Neural cell (in vitro differentiated cells): ENCODE results near the gene RPL7A. TPM values are rescaled to one million over a fixed set of nuclear protein-coding genes. Genes with fewer than 3 reads are reported as not detected.

Experiments
- H2AFZ ChIP-seq: fragments of 200-600, 300-800 bp; sonication (generic), shearing (Covaris generic); 2 replicates; pipeline ENCODE4 v1.6.0; 2014; ENCODE audit warnings: low read depth, mild to moderate bottlenecking, antibody characterized with exemption, low read length, moderate library complexity
- H3F3A ChIP-seq: fragments of 200-600 bp; shearing (Covaris generic); 2 replicates; pipeline ENCODE4 v1.6.1; 2016; ENCODE audit warnings: mild to moderate bottlenecking, moderate library complexity, mixed read lengths, antibody characterized with exemption, low read length; ENCODE audit not compliant: insufficient read depth, poor library complexity, severe bottlenecking
- H3K27ac ChIP-seq: fragments of 200-600, 300-800 bp; sonication (generic), shearing (Covaris generic); 2 replicates; pipeline ENCODE4 v1.5.1; 2014; ENCODE audit warnings: mild to moderate bottlenecking, low read length, moderate library complexity
- H3K27me3 ChIP-seq: fragments of 300-800, 200-600 bp; sonication (generic), shearing (Covaris generic); 2 replicates; pipeline ENCODE4 v1.6.0; 2014; ENCODE audit warnings: mild to moderate bottlenecking, low read depth, low read length, moderate library complexity; ENCODE audit not compliant: insufficient read depth
- H3K36me3 ChIP-seq: fragments of 300-800, 200-600 bp; sonication (generic), shearing (Covaris generic); 2 replicates; pipeline ENCODE4 v1.5.1; 2014; ENCODE audit warnings: mild to moderate bottlenecking, antibody characterized with exemption, low read length, moderate library complexity; ENCODE audit not compliant: insufficient read depth
- H3K4me2 ChIP-seq: fragments of 300-800, 200-600 bp; sonication (generic), shearing (Covaris generic); 2 replicates; pipeline ENCODE4 v1.6.0; 2014; ENCODE audit warnings: mild to moderate bottlenecking, low read length
- H3K4me3 ChIP-seq: fragments of 300-800, 200-600 bp; sonication (generic), shearing (Covaris generic); 2 replicates; pipeline ENCODE4 v1.5.1; 2014; ENCODE audit warnings: mild to moderate bottlenecking, low read length, moderate library complexity
- H3K79me2 ChIP-seq: fragments of 200-600 bp; shearing (Covaris generic); replicated peaks from 2 replicates; pipeline ENCODE4 v1.6.0; 2014; ENCODE audit warnings: mild to moderate bottlenecking, low read length, moderate library complexity; ENCODE audit not compliant: insufficient read depth
- H3K9ac ChIP-seq: fragments of 300-800, 200-600 bp; sonication (generic), shearing (Covaris generic); 2 replicates; pipeline ENCODE4 v1.6.1; 2016; ENCODE audit warnings: mild to moderate bottlenecking, low read length, mixed read lengths
- H3K9me2 ChIP-seq: fragments of 200-600 bp; shearing (Covaris generic); 2 replicates; pipeline ENCODE4 v1.6.1; 2016; ENCODE audit warnings: mild to moderate bottlenecking, low read length, mixed read lengths; ENCODE audit not compliant: insufficient read depth
- H3K9me3 ChIP-seq: fragments of 200-600, 300-800 bp; sonication (generic), shearing (Covaris generic); 2 replicates; pipeline ENCODE4 v1.6.1; 2016; ENCODE audit warnings: mild to moderate bottlenecking, mixed run types, low read length, moderate library complexity, mixed read lengths
- H4K20me1 ChIP-seq: fragments of 200-600 bp; shearing (Covaris generic); 2 replicates; pipeline ENCODE4 v1.6.1; 2016; ENCODE audit warnings: mild to moderate bottlenecking, mixed run types; ENCODE audit not compliant: insufficient read depth
- CTCF ChIP-seq: fragments of 450-650 bp; IDR thresholded peaks from 2 replicates; pipeline ENCODE4 v1.5.1; 2014; ENCODE audit warnings: antibody characterized with exemption, mild to moderate bottlenecking, moderate library complexity; ENCODE audit not compliant: poor library complexity, severe bottlenecking
- EP300 ChIP-seq: fragments of 450-650 bp; conservative IDR thresholded peaks from 2 replicates; pipeline ENCODE4 v1.6.1; 2014; ENCODE audit warnings: antibody characterized with exemption, mild to moderate bottlenecking, moderate library complexity; ENCODE audit not compliant: poor library complexity, severe bottlenecking
- EZH2 ChIP-seq: fragments of 200-600, 300-800 bp; shearing (Covaris generic), sonication (generic); IDR thresholded peaks from 2 replicates; pipeline ENCODE4 v1.6.1; 2014; ENCODE audit warnings: antibody characterized with exemption, low read length, borderline replicate concordance, mild to moderate bottlenecking; ENCODE audit not compliant: insufficient read depth, poor library complexity, severe bottlenecking
- MXI1 ChIP-seq: fragments of 450-650 bp; conservative IDR thresholded peaks from 2 replicates; pipeline ENCODE4 v1.6.1; 2014; ENCODE audit warnings: antibody characterized with exemption, mild to moderate bottlenecking; ENCODE audit not compliant: poor library complexity, severe bottlenecking
- POLR2AphosphoS5 ChIP-seq: IDR thresholded peaks from 2 replicates; pipeline ENCODE4 v1.6.1; 2012
- RAD21 ChIP-seq: fragments of 450-650 bp; conservative IDR thresholded peaks from 2 replicates; pipeline ENCODE4 v1.6.1; 2014; ENCODE audit warnings: antibody characterized with exemption, mild to moderate bottlenecking, moderate library complexity
- REST ChIP-seq: IDR thresholded peaks from 2 replicates; pipeline ENCODE4 v1.6.1; 2012; ENCODE audit warnings: borderline replicate concordance
- SMC3 ChIP-seq: fragments of 450-650 bp; conservative IDR thresholded peaks from 2 replicates; pipeline ENCODE4 v1.6.1; 2014; ENCODE audit warnings: antibody characterized with exemption, mild to moderate bottlenecking, moderate library complexity; ENCODE audit not compliant: poor library complexity
- TAF1 ChIP-seq: IDR thresholded peaks from 2 replicates; pipeline ENCODE4 v1.6.1; 2012; ENCODE audit warnings: low read depth
- polyA plus RNA-seq: library from polyadenylated mRNA; depleted of rRNA; stranded (reverse); fragments of >200 nt; gene quantifications from 2 replicates; pipeline ENCODE4 v1.2.3, GENCODE V29; 2014

Gene RPL7A
- polyA plus RNA-seq, 1 donor from 2014 or later, result 1,987 TPM

- H3K27ac ChIP-seq, result no peak overlapping the region
Measured at GRCh38 chr9:133340256-133340655, 7.8 kb upstream of the RPL7A start.

DNA sequence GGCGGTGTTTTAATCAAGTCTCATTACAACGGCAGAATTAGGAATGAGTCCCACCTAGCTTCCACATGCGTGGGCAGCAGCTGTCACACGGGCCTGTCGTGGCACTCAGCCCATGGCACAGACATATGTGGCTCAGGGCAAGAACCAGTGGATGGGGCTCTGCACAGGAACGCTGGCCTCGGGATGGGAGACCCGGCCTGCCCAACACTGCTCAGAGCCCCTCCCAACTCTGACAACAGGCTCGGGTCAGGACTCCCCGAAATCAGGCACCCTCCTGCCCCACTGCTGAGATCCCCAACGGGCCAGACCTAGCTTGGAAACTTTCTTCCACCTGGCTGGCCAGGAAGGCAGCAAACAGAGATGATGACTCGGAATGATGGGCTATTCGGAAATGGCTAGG lies 7.1 kb upstream of the RPL7A start:
- no peak overlapping the region for H2AFZ ChIP-seq
- H3K9me2 ChIP-seq, result no peaks in the 10 kb centered on the region
- H3K27me3 ChIP-seq, result no peaks in the 10 kb centered on the region
- H3K4me2 ChIP-seq, result no peak overlapping the region
- H3K9ac ChIP-seq, result no peak overlapping the region
- H3K27ac ChIP-seq, result no peak overlapping the region
- no peaks in the 10 kb centered on the region for H4K20me1 ChIP-seq
- no peaks in the 10 kb centered on the region for H3K36me3 ChIP-seq
- H3F3A ChIP-seq, result no peaks in the 10 kb centered on the region
- no peak overlapping the region for H3K4me3 ChIP-seq
- H3K9me3 ChIP-seq, result no peaks in the 10 kb centered on the region
- H3K79me2 ChIP-seq, result no peaks in the 10 kb centered on the region
- TF ChIP-seq SMC3, result no peak
- no peak for TF ChIP-seq RAD21
- TF ChIP-seq CTCF, result no peak
- no peak for TF ChIP-seq MXI1
- TF ChIP-seq EZH2, result no peak
- no peak for TF ChIP-seq EP300
- TF ChIP-seq POLR2AphosphoS5, result no peak
- no peak for TF ChIP-seq TAF1

More at GRCh38 chr9:133340256-133340655, 7.8 kb upstream of the RPL7A start:
- Histone ChIP-seq H3K9me3 (no peaks in the 10 kb centered on the region), H3K79me2 (peaks cover 4% of the 10 kb centered on the region), H3K9ac (no peak overlapping the region), H3F3A (no peaks in the 10 kb centered on the region), H4K20me1 (no peaks in the 10 kb centered on the region), H3K4me3 (no peak overlapping the region), H3K4me2 (no peak overlapping the region), H3K27me3 (no peaks in the 10 kb centered on the region), H3K36me3 (no peaks in the 10 kb centered on the region), H2AFZ (no peak overlapping the region), H3K9me2 (no peaks in the 10 kb centered on the region)
- TF ChIP-seq TAF1 (no peak), POLR2AphosphoS5 (no peak), SMC3 (no peak), CTCF (no peak), EZH2 (no peak), RAD21 (no peak), MXI1 (no peak), EP300 (no peak), REST (no peak)
